Left renal pelvis (tissue), 4 donors: ENCODE results near the gene GABRB2. TPM values are rescaled to one million over a fixed set of nuclear protein-coding genes. Genes with fewer than 3 reads are reported as not detected.
A peak's percentile ranks its signal among the peaks of the same experiment; 100 is the strongest.
"Not testable (repeated sequence)": the region's sequence is repeated elsewhere in the genome, so short reads cannot be mapped to it uniquely, and the experiment has no call there.

Source experiments
- DNase-seq, 4 donors: peaks; one replicate each; pipeline ENCODE4 v3.0.0-alpha.2; 2013; ENCODE audit warnings: low read depth in 4 of 4, low spot score in 3 of 4
- polyA plus RNA-seq, 4 donors: library from polyadenylated mRNA; unstranded; fragments of 120-200 nt; gene quantifications; one replicate each; pipeline ENCODE4 v1.2.1, GENCODE V29; 2013; ENCODE audit not compliant: insufficient read length in 4 of 4

Gene GABRB2
- polyA plus RNA-seq, 4 donors = 0.60 to 2.6 (median 1.7) TPM

- no peak for DNase-seq
These were observed 240.9 kb downstream of the GABRB2 start for GRCh38 chr5:161305601-161306000.

GRCh38 chr5:161302559-161302958, 244.0 kb downstream of the GABRB2 start:
- peak in 1 of 4 donors; percentile 19 for DNase-seq

GRCh38 chr5:161301586-161301985, 244.9 kb downstream of the GABRB2 start:
- DNase-seq = no peak

DNA sequence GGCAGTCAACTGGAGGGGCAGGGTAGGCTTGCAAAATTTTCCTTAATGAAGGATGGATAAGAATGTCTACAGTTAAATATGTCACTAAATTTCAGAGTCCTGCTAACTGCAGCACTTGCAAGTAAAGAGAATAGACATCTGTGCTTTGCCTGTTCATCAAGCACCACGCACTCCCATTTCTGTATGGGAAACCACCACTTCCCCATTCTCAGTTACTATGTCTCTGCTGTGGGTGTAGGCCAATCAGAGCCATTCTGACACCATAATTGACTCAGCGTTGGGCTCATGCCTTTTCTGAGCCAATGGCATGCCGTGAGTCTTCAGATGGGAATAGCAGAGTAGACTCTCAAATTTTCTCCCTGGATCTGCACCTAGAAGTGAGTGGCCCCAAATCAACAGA, 247.5 kb downstream of the GABRB2 start:
- no peak for DNase-seq

GRCh38 chr5:161297388-161297787, 249.1 kb downstream of the GABRB2 start:
- not testable (repeated sequence) for DNase-seq

DNA sequence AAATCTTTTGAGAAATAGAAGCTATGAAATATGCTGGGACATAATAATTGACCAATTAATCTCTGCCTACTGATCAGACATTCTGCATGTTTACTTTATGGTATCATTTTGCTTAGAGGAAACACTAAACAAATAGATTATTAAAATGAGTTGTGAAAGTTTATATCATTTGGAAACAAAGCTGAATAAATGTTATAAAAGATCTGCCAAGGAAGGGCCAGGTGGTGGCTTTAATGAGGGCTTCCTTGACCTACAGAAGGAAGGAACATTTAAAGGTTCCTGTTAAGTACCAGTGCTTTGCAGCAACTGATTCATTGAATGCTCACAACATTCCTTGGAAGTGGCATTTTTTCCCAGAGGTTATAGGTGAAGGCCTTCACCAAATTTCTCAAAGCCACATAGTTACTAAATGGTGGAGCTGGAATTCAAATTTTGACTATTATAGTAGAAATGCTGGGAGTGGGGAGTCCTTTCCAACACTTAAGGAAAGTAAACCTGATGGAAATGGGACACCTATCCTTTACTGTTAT, 250.7 kb downstream of the GABRB2 start:
- no peak for DNase-seq

GRCh38 chr5:161288071-161288470, 258.5 kb downstream of the GABRB2 start:
- DNase-seq = no peak

- no peak for DNase-seq
These were observed 259.1 kb downstream of the GABRB2 start for GRCh38 chr5:161287436-161287835.

DNA sequence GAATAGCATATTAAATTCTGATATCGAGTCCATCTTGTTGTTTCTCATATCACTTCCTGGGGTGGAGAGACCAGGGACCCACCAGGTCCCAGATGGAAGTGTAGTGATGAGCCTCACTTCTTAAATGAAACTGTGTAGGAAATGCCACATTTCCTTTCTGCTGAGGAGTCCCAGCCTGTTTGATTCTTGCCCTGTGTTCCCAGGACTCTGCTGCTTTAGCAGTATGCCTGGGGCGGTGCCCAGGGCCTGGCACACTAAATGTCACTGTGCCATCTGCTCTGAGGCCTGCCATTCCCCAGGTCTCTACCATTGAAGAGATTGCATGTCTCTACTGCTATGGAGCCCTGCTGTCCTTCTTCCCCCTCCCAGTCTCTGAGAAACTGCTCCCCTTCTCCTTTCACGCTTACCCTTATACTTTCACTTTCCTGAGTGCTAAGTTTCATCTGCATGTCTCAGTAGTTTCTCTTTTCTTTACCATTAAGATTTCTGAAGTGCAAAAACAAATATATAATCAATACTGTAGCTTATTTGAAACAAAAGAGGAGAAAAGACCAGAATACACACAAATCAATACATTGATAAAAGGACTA, 260.4 kb downstream of the GABRB2 start:
- no peak for DNase-seq

DNA sequence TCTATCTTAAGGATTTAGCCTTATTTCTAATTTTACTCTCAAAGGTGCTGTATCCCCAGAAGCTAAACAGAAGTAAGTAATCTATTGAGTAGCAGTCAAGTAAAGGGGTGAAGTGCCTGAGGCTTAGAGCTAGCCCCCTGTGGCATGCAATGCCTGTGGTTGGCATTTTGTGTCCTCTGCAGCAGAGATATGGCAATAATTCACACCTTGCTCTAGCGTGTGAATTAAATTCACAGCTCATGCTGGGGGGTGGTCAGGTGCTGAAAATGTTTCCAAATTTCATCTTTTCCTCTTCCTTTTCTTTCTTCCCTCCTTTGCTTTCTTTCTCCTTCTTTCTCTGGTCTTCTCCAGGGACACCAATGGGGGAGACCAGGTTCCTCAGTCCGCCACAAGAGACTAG, 262.1 kb downstream of the GABRB2 start:
- no peak for DNase-seq

DNA sequence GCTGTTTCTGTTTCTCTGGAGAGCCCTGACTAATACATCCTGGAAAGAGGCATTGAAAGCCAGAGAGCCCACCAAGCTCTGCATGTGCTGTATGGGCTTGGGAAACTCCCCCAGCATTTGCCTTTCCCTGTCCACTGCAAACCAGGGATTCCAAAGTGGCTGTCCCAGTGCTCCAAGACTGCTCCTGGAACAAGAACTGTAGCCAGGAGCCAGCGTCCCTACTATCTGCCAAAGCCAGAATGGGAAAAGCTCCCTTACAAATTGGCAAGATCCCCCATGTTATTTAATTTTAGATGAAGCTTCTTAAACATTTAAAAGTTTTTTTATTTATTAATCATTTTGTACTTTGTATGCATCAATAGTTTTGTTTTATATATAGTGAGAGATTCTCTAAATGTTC, 263.2 kb downstream of the GABRB2 start:
- DNase-seq = no peak

GRCh38 chr5:161278739-161279660, 267.5 kb downstream of the GABRB2 start:
- no peak for DNase-seq

DNA sequence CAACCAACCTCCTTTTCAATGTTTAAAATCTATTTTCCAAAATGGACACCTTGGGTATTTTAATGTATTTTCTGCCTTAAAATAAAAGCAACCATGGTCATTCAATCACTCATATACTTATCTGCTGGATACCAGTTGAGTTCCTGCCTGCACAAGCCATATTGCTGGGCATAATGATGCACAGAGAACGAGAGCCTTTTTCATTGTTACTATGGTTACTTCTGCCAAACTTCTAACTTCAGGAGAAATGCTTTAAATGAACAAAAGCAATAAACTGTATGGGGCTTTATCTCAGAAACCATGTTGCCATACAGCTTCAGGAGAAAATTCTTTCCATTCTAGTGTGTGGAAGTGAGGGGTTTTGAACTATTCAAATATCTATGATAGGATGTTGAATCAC, 269.5 kb downstream of the GABRB2 start:
- DNase-seq = no peak

- DNase-seq = no peak
These were observed 271.6 kb downstream of the GABRB2 start for GRCh38 chr5:161274951-161275350.

GRCh38 chr5:161273410-161273809, 273.1 kb downstream of the GABRB2 start:
- no peak for DNase-seq

DNA sequence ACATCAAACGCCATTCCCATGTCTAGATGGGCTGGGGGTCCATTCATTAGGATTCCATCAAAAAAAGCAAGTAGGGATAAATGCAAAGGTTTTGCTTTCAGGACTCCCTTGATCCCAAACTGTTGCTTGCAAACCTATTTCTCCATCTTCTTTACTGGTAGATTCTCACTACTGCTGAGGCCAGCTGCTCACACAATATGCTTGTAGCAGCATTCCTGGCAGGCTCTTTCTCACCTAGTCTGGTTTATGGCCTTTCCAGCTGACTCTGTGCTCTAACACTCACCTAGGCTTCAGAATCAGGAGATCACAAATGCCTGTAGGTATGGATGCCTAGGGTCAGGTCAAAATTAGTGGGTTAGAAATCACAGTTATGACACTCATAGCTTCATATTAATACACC, 274.7 kb downstream of the GABRB2 start:
- DNase-seq = no peak

DNA sequence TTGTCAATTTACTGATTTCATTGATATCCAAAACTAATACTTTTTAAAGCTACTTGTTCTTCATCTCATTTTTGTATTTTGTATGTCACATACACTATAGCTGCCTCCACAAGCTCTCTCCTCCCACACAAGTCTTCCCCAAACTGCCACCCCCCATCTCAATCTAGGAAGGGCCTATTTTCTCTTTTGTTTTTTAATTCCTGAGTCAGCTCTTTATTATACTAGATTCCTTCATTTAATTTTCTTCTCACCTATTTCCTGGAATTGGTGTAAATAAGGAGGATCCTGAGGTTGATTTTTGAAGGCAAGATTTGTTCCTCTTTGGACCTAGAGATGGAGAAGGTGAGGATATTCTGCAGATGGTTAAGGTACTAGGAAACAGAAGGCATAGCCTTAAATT, 277.4 kb downstream of the GABRB2 start:
- no peak for DNase-seq

- no peak for DNase-seq
These were observed 279.6 kb downstream of the GABRB2 start for GRCh38 chr5:161266954-161267353.

DNA sequence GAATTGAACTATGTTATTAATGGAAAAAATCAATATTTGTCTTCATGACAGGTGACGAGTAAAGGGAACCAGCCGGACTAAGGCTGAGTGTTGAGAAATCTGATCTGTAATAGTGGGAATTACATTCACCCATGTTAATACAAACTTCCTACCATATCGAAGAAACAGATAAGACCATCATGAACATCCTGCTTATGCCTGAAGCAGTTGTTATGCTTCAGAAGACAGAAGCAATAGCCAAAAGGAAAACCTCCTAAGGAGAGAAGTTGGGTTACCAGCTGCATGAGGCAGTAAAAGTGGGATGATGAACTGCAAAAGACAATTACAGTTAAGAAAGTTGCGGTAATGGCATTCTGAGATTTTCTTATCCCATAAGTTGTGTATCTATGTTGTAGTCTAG, 281.5 kb downstream of the GABRB2 start:
- DNase-seq = no peak

- DNase-seq = no peak
These were observed 283.3 kb downstream of the GABRB2 start for GRCh38 chr5:161263191-161263590.

GRCh38 chr5:161261668-161262323, 284.7 kb downstream of the GABRB2 start:
- no peak for DNase-seq
